G401 (cell line): ENCODE results near the gene GTF2A1L. TPM values are rescaled to one million over a fixed set of nuclear protein-coding genes. Genes with fewer than 3 reads are reported as not detected.
"Not testable (repeated sequence)": the region's sequence is repeated elsewhere in the genome, so short reads cannot be mapped to it uniquely, and the experiment has no call there.

Experiments
- DNase-seq: peaks from one replicate; pipeline ENCODE4 v3.0.0-alpha.2; 2015; ENCODE audit warnings: low spot score
- in situ Hi-C: cut with HindIII; loops from 2 replicates; pipeline ENCODE4 v1.10.0; 2016; ENCODE audit warnings: low sequenced_read_pairs, mixed read lengths
- total RNA-seq: library from RNA; depleted of rRNA; stranded (reverse); fragments of >200 nt; shearing (Covaris generic); gene quantifications from 2 replicates; pipeline ENCODE4 v1.2.3, GENCODE V29; 2014

Gene GTF2A1L
- total RNA-seq, 1 experiment from 2014 or later, result not detected

- in situ Hi-C loops, result no loop called here
- DNase-seq, result no peak
These were observed 12.0 kb upstream of the GTF2A1L start for GRCh38 chr2:48605482-48606175.

GRCh38 chr2:48607307-48608014 is 10.2 kb upstream of the GTF2A1L start:
- DNase-seq, result no peak
- in situ Hi-C loops, result no loop called here

GRCh38 chr2:48613211-48613610 is 4.4 kb upstream of the GTF2A1L start:
- DNase-seq, result no peak
- in situ Hi-C loops, result no loop called here

- in situ Hi-C loops, DNase-seq: not testable (repeated sequence)
These were observed 3.1 kb upstream of the GTF2A1L start for GRCh38 chr2:48614581-48614980.

- no peak for DNase-seq
- in situ Hi-C loops, result no loop called here
These were observed 1.9 kb downstream of the GTF2A1L start for GRCh38 chr2:48619526-48619925.

- DNase-seq, result no peak
- in situ Hi-C loops, result no loop called here
These were observed 2.9 kb downstream of the GTF2A1L start for GRCh38 chr2:48620604-48621003.

- in situ Hi-C loops, DNase-seq: not testable (repeated sequence)
These were observed 5.0 kb downstream of the GTF2A1L start for GRCh38 chr2:48622691-48623090.

GRCh38 chr2:48624696-48625095 is 7.0 kb downstream of the GTF2A1L start:
- no peak for DNase-seq
- in situ Hi-C loops, result no loop called here

GRCh38 chr2:48626047-48626446 is 8.4 kb downstream of the GTF2A1L start:
- DNase-seq, result no peak
- in situ Hi-C loops, result no loop called here

- in situ Hi-C loops, result no loop called here
- no peak for DNase-seq
These were observed 15.5 kb downstream of the GTF2A1L start for GRCh38 chr2:48633143-48633542.

GRCh38 chr2:48635786-48636185 is 18.1 kb downstream of the GTF2A1L start:
- no peak for DNase-seq
- in situ Hi-C loops, result no loop called here

- DNase-seq, result no peak
- in situ Hi-C loops, result no loop called here
These were observed 20.6 kb downstream of the GTF2A1L start for GRCh38 chr2:48638261-48638660.

GRCh38 chr2:48651158-48651790 is 33.6 kb downstream of the GTF2A1L start:
- in situ Hi-C loops, result no loop called here
- DNase-seq, result no peak

GRCh38 chr2:48668992-48669391 is 51.3 kb downstream of the GTF2A1L start:
- DNase-seq, result no peak
- in situ Hi-C loops, result no loop called here

- in situ Hi-C loops, result no loop called here
These were observed 55.9 kb downstream of the GTF2A1L start for GRCh38 chr2:48673581-48673980.

GRCh38 chr2:48674933-48675332 is 57.3 kb downstream of the GTF2A1L start:
- DNase-seq, result no peak
- in situ Hi-C loops, result no loop called here

More at GRCh38 chr2:48673581-48673980, 55.9 kb downstream of the GTF2A1L start:
- no peak for DNase-seq

- no peak for DNase-seq
- in situ Hi-C loops, result no loop called here
These were observed 59.8 kb downstream of the GTF2A1L start for GRCh38 chr2:48677450-48677849.

GRCh38 chr2:48685126-48685525 is 67.5 kb downstream of the GTF2A1L start:
- in situ Hi-C loops, result no loop called here
- no peak for DNase-seq

GRCh38 chr2:48691935-48692691 is 74.5 kb downstream of the GTF2A1L start:
- DNase-seq, result no peak
- in situ Hi-C loops, result no loop called here

- in situ Hi-C loops, result no loop called here
- DNase-seq, result no peak
These were observed 75.4 kb downstream of the GTF2A1L start for GRCh38 chr2:48693066-48693465.
